ENCODE measurements around the gene CDC42BPG.
"Not testable (repeated sequence)": the region's sequence is repeated elsewhere in the genome, so short reads cannot be mapped to it uniquely, and the experiment has no call there.

CDC42BPG gene

DNA sequence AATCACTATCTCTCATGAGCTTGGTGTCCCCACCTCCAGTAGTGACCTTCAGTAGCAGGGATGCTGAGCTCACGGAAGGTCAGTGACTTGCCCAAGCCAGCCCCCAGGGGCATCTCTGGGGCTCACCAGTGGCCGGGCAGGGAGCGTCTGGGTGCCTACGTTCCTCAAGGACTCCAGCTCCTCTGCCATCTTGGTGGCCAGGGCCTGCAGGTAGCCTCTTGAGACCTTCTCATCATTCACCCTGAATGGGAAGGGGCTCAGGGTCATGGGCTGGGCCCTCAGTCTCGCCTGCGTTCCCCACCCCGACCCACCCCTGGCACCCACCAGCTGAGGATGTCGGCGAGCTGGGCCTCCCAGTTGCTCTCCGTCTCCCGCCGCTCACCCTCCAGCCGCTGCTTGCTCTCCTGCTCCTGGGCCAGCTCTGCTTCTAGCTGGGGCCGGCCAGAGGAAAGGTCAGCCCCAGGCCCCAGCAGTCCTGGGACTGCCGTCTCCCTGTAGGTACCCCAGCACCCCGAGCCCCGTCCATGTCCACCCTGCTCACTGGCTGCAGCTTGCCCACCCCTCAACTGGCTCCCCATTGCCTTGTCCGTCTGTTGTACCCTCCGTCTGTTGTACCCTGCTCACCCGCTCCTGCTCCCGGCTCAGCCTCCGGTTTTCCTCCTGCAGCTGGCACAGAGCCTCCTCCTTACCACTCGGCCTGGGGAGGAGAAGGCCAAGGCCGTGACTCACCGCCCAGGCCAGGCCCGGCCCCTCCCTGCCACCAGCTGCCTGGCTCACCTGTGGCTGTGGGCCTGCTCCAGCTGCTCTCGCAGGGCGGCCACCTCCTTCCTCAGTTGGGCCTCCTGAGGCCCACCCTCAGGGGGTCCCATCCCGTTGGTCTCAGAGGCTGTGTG lies 9.5 kb downstream of the CDC42BPG start:
- peak; percentile 67 for DNase-seq (ENCODE audit: low spot score)

DNA sequence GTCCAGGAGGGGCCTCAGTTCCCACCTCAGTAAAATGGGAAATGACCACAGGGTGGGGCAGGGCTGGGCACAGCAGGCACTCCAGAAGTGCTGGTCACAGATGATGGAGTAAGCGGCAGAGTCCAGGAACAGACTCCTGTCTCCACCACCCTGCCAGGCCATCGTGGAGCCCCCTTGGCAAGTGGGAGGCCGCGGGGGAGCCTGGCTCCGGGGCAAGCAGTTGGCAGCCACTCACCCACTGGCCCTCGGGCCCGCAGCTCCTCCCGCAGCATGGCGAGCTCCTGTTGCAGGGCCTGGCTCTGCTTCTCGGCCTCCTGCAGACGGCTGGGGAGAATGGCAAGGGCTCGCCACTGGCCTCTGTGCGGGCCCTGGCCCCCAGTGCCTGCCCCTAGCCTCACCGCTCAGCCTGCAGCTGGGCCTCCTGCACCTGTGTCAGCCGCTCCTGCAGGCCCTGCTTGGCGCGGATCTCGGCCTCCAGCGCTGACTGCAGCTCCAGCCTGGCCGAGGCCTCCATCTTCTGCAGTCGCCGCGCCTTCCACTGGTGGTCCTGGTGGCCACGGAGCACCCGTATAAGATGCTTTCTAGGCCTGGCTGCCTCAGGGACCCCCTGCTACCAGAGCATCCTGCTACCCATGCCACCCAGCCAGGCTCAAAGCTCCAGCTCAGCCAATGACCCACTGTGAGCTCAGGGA lies 10.3 kb downstream of the CDC42BPG start:
- DNase-seq (ENCODE audit: low spot score) = no peak

DNA sequence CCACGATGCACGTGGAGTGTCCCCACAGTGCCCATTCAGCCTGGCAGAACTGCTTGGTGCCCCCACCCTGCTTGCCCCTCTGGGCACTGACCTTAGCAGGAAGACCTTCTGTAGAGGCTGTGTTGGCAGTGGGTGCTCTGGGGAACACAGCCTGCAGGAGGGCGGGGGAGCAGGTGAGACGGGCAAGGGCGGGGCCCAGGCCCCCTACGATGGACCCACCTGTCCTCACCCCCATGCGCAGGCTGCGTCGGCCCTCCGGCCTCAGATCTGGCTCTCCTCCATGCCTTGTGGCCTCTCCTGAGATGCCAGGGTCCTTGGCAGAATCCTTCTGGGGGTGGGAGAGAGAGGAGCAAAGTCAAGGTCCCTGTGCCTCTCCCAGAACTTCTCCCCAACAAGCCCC lies 10.9 kb downstream of the CDC42BPG start:
- no peak for DNase-seq (ENCODE audit: low spot score)

DNA sequence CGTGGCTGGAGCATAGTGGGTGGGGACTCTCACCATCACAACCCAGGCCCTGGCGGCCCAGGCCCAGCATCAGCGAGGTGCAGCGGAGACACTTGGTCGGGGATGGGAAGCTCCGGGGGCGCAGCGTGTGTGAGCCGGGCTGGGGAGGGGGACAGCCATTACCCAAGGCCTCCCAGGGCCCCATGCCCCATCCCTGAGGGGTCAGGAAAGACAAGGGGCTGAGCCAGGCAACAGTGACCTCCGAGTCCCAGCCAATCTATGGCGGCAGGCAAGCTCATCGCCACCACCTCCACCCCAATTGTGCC lies 11.3 kb downstream of the CDC42BPG start:
- no peak for DNase-seq (ENCODE audit: low spot score)

DNA sequence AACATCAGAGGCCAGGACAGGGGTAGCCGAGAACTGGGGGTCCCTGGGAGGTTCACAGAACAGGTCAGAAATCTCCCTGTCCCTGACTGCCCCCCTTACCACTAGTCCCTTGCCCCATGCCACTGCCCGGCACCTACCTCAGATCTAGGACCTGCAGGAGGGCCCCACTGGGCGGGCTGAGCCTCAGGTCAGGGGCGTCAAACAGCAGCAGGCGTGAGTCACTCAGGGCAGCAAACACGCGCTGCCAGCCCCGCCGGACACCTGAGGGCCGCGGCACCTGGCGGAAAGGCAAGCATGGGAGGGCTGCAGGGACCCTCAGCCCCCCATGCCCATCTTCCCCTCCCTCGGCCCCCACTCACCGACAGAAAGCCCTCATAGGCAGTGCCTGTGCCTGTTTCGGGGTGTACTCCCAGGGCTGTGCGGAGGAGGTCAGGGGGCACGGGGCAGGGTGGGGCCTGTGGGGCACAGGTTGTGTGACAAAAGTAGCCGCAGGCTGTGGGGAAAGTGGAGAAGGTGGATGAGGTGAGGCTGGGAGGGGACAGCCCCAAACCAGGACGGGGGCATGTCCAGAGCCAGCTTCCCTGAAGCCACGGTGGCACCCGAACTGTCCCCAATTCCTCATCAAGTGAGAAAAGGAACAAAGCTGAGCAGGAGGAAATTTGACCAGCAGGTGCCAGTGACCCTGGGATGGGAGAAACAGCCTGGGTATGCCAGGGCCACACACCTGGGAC lies 11.8 kb downstream of the CDC42BPG start:
- no peak for DNase-seq (ENCODE audit: low spot score)

DNA sequence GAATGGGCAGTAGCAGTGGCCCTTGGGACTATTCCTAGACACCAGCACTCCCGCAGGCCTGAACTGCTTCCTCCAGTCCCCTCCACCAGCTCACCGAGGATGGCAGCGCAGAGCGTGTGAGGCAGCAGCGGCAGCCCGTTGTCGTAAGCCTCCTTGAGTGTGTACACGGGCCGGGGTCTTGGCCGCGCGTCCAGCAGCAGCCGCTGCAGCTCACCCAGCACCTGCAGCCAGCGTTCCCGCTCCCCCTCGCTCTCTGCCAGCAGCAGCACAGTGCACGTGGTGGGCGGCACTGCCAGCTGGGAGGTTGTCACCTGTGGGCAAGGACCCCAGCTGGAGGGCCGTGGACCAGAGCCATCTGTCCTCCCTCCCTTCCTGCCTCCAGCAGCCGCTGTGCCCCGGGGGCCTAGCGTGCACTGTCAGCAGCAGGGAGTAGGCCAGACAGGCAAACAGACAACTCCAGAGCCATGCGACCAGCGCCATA lies 13.0 kb downstream of the CDC42BPG start:
- no peak for DNase-seq (ENCODE audit: low spot score)

DNA sequence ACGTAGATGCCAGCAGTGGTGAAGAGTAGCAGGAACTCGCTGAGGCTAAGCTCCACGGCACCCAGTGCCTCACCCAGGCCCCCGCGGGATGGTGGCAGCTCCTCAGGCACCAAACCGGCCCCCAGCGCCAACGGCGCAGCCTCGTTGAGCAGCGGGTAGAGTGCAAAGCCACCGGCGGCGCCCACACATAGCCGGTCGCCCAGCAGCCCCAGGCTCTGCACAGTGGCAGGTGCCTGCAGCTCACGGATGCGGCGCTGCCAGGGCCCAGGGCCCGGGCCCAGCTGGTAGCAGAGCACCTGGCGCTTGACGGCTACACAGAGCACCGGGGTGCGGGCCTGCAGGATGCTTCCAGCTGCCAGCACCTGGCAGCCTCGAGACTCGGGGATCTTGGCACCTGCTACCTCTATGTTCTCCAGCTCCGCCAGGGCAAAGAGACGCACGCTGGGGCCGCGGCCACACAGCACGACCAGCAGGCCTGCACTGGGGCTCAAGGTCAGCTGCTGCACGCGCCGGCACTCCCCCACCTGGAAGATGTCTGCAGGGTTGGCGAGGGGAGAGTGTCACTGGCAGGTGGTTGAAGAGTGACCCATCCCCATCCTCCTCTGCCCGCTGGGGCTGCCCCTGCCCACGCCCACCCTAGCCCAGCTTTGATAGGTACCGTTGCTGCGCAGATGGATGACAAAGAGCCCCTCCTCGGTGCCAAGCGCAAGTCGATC lies 14.8 kb downstream of the CDC42BPG start:
- no peak for DNase-seq (ENCODE audit: low spot score)

DNA sequence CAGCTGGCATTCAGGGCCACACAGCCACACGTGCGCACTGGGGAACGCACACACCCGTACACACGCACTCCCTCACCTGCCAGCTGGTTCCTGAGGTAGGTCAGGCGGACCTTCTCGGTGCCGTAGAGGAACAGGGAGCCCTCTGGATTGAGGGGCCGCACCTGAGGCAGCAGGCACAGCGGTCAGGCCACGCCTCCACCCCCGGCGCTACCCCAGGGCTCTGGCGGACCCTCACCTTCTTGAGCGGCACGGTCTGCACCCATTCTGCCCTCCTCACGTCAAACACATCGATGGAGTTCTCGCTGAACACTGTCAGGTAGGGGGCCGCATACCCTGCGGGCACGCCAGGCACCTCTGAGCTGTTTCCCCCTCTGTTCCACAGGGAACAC lies 17.0 kb downstream of the CDC42BPG start:
- DNase-seq (ENCODE audit: low spot score) = no peak

DNA sequence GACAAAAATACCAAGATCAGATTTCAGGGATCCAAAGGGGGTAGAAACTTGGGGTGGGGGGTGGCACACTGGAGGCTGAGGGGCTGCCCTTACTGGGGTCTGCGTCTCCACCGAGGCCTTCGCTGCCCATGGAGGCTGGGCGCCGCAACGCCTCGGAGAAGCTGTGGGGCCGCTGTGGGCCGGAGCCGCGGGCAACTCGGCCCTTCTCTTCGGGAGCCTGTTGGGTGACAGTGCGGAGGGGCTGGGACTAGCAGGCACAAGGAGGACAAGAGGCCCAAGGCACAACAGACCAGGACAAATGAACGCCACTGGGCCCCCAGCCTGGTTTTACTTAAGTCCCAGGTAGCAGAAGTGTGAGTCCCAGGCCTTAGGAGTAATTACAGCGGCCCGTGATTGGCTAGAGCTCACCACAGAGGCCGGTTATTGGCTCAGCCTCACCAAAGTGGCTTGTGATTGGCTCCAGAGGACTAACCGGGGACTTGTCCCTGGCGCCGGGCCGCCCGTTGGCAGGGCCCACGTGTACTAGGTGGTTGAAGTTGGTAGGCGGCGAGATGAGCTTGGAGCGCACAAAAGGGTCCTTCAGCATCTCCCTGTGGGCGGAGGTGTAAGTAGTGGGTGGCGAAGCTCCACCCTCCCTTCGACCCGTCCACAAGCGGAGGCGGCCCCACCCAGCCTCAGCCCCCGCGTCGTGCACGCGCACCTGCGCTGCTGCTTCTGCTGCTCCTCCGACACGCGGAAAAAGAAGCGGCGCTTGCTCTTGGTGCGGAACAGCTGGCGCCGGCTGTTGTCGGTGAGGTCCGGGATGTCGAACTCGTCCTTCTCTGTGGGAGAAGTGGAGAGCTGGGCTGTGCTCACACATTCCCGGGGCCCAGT lies 17.6 kb downstream of the CDC42BPG start:
- DNase-seq (ENCODE audit: low spot score) = no peak

DNA sequence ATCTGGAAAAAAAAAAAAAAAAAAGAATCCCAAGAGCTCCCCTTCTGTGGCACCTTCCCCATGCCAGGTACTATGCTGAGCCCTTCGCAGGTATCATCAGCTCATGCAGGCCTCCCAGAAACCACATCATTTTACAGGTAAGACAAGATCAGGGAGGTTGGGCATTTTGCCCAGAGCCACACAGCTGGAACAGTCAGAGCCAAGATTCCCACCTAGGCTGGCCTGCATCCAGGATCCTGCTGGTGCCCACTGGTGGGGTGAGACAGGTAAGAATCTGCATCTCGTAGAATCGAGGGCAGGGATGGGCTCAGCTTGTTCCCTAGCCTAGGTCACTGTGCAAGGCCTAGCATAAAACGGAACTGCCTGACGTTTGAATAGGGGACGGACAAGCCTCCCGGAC lies 18.4 kb downstream of the CDC42BPG start:
- DNase-seq (ENCODE audit: low spot score) = no peak

DNA sequence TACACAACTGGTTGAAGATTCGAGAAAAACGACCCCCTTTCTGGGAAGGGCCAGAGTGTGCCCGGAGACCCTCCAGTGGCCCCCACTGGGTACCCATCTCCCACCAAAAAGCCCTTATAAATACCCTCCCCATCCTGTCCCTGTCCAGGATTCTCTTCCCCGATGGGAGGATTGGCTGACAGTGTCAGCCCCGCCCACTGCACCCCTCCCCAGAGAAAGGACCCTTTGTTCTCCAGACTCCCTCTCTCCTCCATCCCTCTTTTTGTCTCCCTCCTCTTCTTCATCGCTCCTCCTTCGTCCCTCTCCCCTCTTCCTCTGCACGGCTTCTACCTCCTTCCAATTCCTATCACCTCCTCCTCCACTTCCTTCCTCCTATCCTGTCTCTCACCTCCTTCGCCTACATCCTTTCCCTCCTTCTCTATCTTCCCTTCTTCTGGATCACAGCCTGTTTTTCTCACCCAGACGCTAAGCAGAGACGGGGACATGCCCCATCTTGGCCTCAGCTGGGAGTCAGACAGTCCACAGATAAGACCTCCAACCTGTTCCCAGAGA lies 20.8 kb downstream of the CDC42BPG start:
- no peak for DNase-seq (ENCODE audit: low spot score)

DNA sequence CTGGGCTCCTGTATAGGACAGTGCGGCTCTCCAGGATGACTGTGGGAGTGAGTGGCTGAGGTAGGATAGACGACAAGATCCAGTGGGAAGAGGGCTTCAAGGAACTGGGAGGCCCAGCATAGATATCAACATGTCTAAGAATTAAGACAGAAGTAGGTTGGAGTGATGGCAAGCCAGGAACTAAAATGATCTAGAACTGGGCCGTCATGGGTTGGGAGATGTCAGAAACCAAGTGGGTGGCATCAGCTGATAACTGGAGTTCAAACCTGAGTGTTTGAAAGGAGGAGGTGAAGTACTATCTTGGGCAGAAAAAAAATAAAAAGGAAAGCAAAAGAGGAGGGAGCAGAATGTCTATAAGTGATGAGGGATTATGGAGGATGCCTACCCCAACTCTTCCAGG lies 27.0 kb downstream of the CDC42BPG start:
- no peak for DNase-seq (ENCODE audit: low spot score)

DNA sequence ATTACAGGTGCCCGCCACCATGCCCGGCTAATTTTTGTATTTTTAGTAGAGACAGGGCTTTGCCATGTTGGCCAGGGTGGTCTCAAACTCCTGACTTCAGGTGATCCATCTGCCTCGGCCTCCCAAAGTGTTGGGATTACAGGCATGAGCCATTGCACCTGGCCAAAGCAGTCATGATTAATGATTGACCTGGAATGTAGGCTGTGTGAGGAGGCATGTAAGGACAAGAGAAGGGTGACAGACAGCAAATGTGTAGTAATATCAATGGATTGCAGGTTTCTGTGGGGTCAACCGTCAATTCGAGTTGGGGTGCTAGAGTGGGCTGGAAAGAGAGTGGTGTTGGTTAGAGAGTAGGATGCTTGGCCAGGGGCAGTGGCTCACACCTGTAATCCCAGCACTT lies 29.0 kb downstream of the CDC42BPG start:
- not testable (repeated sequence) for DNase-seq (ENCODE audit: low spot score)

DNA sequence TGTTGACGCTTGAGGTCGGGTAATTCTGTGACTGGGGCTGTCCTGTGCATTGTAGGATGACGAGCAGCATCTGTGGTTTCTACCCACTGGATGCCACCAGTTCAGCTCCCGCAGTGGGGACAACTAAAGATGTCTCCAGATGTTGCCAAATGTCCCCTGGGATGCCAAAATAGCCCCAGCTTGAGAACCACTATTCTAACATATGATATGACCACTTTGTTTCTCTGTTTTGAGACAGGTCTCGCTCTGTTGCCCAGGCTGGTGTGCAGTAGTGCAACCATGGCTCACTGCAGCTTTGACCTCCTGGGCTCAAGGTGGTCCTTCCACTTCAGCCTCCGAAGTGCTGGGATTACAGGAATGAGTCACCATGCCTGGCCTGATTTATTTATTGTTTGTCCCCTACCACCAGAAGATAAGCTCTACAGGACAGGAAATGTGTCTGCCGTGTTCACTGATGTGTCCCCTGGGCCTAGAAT lies 29.7 kb downstream of the CDC42BPG start:
- DNase-seq (ENCODE audit: low spot score) = no peak

DNA sequence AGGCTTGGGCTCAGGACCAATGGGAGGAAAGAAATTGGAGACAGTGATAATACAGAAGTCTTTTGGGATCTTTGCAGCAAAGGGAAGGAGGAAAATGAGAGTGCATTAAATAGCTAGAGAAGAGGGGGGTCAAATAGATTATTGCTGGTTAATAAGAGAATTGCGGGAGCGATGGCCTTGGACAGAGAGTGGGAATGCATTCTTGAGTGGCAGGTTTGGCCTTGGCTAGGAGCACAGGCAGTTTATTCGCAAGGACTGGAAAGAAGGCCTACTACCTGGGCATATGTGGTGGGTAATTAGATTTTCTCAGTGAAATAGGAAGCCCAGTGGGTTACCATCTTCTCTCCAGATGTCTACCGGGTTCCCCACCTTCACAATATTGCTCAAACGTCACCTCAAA lies 30.6 kb downstream of the CDC42BPG start:
- DNase-seq (ENCODE audit: low spot score) = no peak

DNA sequence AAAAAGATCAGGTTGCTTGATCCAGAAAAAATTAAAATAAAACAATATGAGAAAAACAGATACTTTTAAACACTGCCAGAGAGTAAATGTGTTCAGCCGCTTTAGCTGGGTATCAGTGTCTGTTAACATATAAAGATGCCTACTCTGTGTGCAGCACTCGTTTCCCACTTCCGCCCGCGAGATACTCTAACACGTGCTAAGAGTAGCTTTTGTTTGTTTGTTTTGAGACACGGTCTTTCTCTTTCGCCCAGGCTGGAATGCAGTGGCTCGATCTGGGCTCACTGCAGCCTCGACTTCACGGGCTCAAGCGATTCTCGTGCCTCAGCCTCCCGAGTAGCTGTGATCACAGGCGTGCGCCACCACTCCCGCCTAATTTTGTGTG lies 33.6 kb downstream of the CDC42BPG start:
- no peak for DNase-seq (ENCODE audit: low spot score)

DNA sequence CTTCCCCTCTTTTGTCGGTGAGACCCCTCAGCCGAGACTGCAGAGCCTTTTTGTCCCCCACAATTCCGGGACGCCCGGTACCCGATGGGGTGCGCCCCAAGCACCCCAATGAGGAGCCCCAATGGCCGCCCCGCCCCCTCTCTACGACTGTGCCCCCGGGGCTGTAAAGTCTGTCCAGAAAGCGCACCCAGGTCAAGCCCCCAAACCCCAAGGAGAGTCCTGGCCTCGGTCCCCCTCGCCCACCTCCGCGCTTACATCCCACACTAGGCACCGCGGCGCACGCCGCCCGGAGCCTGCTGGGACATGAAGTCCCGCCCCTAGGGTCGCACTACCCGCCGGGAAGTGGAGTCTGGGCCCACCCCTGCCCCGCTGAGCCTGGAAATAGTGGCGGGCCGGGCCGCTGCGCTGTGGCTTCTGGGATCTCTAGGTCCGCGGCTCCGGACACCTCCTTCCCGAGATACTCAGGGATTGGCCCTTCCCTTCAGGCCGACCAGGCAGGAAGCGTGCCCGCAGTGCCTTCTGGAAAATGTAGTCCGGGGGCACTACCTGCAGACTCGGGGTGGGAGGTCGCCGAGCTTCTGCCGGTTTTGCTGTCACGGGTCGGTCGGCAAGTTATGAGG lies 34.1 kb downstream of the CDC42BPG start, which contains the start of gene MEN1:
Gene MEN1, minus strand, starts transcription at position 281 of the 620 bp plus-strand sequence. CDS start 442 bp downstream, outside the sequence.
- DNase-seq (ENCODE audit: low spot score) = peak; percentile 98

DNA sequence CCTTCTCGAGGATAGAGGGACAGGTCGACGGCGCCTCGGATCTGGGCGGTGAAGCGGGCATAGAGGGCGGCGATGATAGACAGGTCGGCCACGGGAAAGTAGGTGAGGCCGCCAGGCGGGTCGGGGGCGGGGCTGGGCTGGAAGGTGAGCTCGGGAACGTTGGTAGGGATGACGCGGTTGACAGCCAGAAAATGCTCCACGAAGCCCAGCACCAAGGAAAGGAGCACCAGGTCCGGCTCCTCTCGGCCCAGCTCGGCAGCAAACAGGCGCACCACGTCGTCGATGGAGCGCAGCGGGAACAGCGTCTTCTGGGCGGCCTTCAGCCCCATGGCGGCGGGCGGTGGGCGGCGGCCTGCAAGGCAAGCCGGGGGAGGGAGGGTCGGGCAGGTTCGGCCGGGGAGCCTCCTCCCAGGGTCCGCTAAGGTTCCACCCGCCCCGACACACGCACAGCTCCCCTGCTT lies 34.6 kb downstream of the CDC42BPG start:
- DNase-seq (ENCODE audit: low spot score) = peak; percentile 40

DNA sequence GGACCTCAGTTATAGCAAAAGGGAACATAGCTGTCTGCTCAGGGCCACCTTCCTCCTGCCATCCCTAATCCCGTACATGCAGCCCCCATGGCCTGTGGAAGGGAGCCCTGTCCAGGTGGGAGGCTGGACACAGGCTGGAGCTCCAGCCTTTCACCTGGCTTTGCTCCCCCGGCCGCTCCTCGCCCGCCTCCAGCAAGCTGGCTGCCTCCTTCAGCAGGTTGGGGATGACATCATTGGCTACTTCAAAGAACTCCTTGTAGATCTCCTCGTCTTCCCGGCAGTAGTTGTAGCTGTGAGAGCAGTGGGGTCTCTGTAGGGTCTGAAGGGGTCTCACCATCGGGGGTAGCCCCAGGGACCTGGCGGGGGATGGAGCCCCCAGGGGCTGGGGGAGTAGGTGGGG lies 39.0 kb downstream of the CDC42BPG start:
- no peak for DNase-seq (ENCODE audit: low spot score)
